Fibroblast of skin of right biceps (primary cell): ENCODE measurements around the gene PIP5K1C.

Source experiments
- DNase-seq: peaks from one replicate; pipeline ENCODE4 v3.0.0-alpha.2; 2013

Gene PIP5K1C

GRCh38 chr19:3620817-3621547, 79.3 kb downstream of the PIP5K1C start:
- DNase-seq: no peak

GRCh38 chr19:3620145-3620816, 80.0 kb downstream of the PIP5K1C start:
- DNase-seq: no peak

GRCh38 chr19:3619631-3620012, 80.6 kb downstream of the PIP5K1C start:
- no peak for DNase-seq

- no peak for DNase-seq
These were observed 81.2 kb downstream of the PIP5K1C start for GRCh38 chr19:3618811-3619630.

GRCh38 chr19:3618144-3618810, 82.0 kb downstream of the PIP5K1C start:
- DNase-seq: peak; percentile 41

GRCh38 chr19:3617463-3617862, 82.8 kb downstream of the PIP5K1C start:
- DNase-seq: no peak

GRCh38 chr19:3615524-3616135, 84.6 kb downstream of the PIP5K1C start:
- no peak for DNase-seq

- DNase-seq: no peak
These were observed 85.3 kb downstream of the PIP5K1C start for GRCh38 chr19:3614858-3615505.

GRCh38 chr19:3613818-3614661, 86.2 kb downstream of the PIP5K1C start:
- no peak for DNase-seq

GRCh38 chr19:3612901-3613741, 87.1 kb downstream of the PIP5K1C start:
- DNase-seq: no peak

- DNase-seq: no peak
These were observed 87.9 kb downstream of the PIP5K1C start for GRCh38 chr19:3612330-3612729.

- no peak for DNase-seq
These were observed 88.4 kb downstream of the PIP5K1C start for GRCh38 chr19:3611841-3612240.

- no peak for DNase-seq
These were observed 89.2 kb downstream of the PIP5K1C start for GRCh38 chr19:3610745-3611717.

GRCh38 chr19:3609779-3610719, 90.2 kb downstream of the PIP5K1C start:
- no peak for DNase-seq

GRCh38 chr19:3608750-3609322, 91.4 kb downstream of the PIP5K1C start:
- no peak for DNase-seq

GRCh38 chr19:3608079-3608641, 92.1 kb downstream of the PIP5K1C start:
- no peak for DNase-seq
